ENCODE results near the gene BOD1.
A peak's percentile ranks its signal among the peaks of the same experiment; 100 is the strongest.

Gene BOD1

DNA sequence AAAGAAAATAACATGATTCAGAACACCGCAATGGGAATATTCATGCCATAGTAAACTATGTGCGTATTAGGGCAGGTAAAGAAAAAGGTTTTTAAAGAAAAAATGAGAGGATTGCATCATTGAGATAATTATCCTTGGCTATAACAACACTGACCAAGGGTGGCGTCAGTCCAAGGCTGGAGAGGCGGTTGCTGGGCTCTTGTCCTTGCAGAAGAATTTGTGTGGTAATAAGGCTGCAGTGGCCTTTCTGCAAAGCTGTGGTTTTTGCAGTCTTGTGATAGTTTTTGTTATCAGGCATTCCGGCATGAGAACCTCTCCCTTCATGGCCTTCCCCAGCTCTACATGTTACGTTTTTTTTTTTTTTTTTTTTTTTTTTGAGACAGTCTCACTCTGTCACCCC, 14.0 kb downstream of the BOD1 start:
- DNase-seq (ENCODE audit: low read depth in 1 of 2, low spot score in 1 of 2) = peak in 1 of 2 experiments; percentile 14
- Histone ChIP-seq H3K27me3 (ENCODE audit: insufficient read depth, poor library complexity, severe bottlenecking) (no peaks in the 10 kb centered on the region), H3K27ac (replicated peaks) (no peak overlapping the region), H3K4me3 (replicated peaks; ENCODE audit: insufficient read depth, low read length) (no peak overlapping the region)
- TF ChIP-seq REST (IDR thresholded peaks at IDR 0.05; ENCODE audit: insufficient replicate concordance, low read depth) (no peak), SPI1 (IDR thresholded peaks at IDR 0.05; ENCODE audit: borderline replicate concordance, low read depth) (no peak), POLR2AphosphoS5 (IDR thresholded peaks at IDR 0.05; ENCODE audit: low read depth) (no peak)
- TF ChIP-seq, protein P1, sequence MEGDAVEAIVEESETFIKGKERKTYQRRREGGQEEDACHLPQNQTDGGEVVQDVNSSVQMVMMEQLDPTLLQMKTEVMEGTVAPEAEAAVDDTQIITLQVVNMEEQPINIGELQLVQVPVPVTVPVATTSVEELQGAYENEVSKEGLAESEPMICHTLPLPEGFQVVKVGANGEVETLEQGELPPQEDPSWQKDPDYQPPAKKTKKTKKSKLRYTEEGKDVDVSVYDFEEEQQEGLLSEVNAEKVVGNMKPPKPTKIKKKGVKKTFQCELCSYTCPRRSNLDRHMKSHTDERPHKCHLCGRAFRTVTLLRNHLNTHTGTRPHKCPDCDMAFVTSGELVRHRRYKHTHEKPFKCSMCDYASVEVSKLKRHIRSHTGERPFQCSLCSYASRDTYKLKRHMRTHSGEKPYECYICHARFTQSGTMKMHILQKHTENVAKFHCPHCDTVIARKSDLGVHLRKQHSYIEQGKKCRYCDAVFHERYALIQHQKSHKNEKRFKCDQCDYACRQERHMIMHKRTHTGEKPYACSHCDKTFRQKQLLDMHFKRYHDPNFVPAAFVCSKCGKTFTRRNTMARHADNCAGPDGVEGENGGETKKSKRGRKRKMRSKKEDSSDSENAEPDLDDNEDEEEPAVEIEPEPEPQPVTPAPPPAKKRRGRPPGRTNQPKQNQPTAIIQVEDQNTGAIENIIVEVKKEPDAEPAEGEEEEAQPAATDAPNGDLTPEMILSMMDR (IDR thresholded peaks at IDR 0.05; ENCODE audit: insufficient read depth, low read length) = no peak

GRCh38 chr5:173598686-173599085, 17.8 kb downstream of the BOD1 start:
- TF ChIP-seq, protein P1 (IDR thresholded peaks at IDR 0.05; ENCODE audit: insufficient read depth, low read length) = no peak
- no peak for TF ChIP-seq GABPA (IDR thresholded peaks at IDR 0.05; ENCODE audit: low read depth)
- TF ChIP-seq SPI1 (IDR thresholded peaks at IDR 0.05; ENCODE audit: borderline replicate concordance, low read depth) = no peak
- no peak overlapping the region for H3K27ac ChIP-seq (replicated peaks)
- DNase-seq (ENCODE audit: low read depth in 1 of 2, low spot score in 1 of 2) = no peak

GRCh38 chr5:173597304-173597703, 19.1 kb downstream of the BOD1 start:
- no peak overlapping the region for H3K27ac ChIP-seq (replicated peaks)
- no peak overlapping the region for H3K4me3 ChIP-seq (replicated peaks; ENCODE audit: insufficient read depth, low read length)
- no peaks in the 10 kb centered on the region for H3K27me3 ChIP-seq (ENCODE audit: insufficient read depth, poor library complexity, severe bottlenecking)
- no peak for TF ChIP-seq SPI1 (IDR thresholded peaks at IDR 0.05; ENCODE audit: borderline replicate concordance, low read depth)
- TF ChIP-seq, protein P1 (IDR thresholded peaks at IDR 0.05; ENCODE audit: insufficient read depth, low read length) = no peak
- TF ChIP-seq GABPA (IDR thresholded peaks at IDR 0.05; ENCODE audit: low read depth) = no peak
- TF ChIP-seq REST (IDR thresholded peaks at IDR 0.05; ENCODE audit: insufficient replicate concordance, low read depth) = no peak
- TF ChIP-seq POLR2AphosphoS5 (IDR thresholded peaks at IDR 0.05; ENCODE audit: low read depth) = no peak
- DNase-seq (ENCODE audit: low read depth in 1 of 2, low spot score in 1 of 2) = no peak

More at GRCh38 chr5:173598686-173599085, 17.8 kb downstream of the BOD1 start:
- H3K4me3 ChIP-seq (replicated peaks; ENCODE audit: insufficient read depth, low read length) = no peak overlapping the region
- no peaks in the 10 kb centered on the region for H3K27me3 ChIP-seq (ENCODE audit: insufficient read depth, poor library complexity, severe bottlenecking)

- H3K4me3 ChIP-seq (replicated peaks; ENCODE audit: insufficient read depth, low read length) = no peak overlapping the region
- TF ChIP-seq REST (IDR thresholded peaks at IDR 0.05; ENCODE audit: insufficient replicate concordance, low read depth) (no peak), POLR2AphosphoS5 (IDR thresholded peaks at IDR 0.05; ENCODE audit: low read depth) (no peak), SPI1 (IDR thresholded peaks at IDR 0.05; ENCODE audit: borderline replicate concordance, low read depth) (no peak), GABPA (IDR thresholded peaks at IDR 0.05; ENCODE audit: low read depth) (no peak)
- TF ChIP-seq, protein P1 (IDR thresholded peaks at IDR 0.05; ENCODE audit: insufficient read depth, low read length) = no peak
- DNase-seq (ENCODE audit: low read depth in 1 of 2, low spot score in 1 of 2) = no peak
- no peaks in the 10 kb centered on the region for H3K27me3 ChIP-seq (ENCODE audit: insufficient read depth, poor library complexity, severe bottlenecking)
- H3K27ac ChIP-seq (replicated peaks) = no peak overlapping the region
Observed at GRCh38 chr5:173595841-173596240, 20.6 kb downstream of the BOD1 start.

Measured in HL-60 (cell line).